ENCODE measurements around the gene ARSI. TPM values are rescaled to one million over a fixed set of nuclear protein-coding genes. Genes with fewer than 3 reads are reported as not detected.

ARSI gene
- total and polyA plus RNA-seq, 2 of the 13 experiments (the other 11 are each of a cell fraction or from before 2014, with no cell fraction given), result 4.2 to 33.9 TPM

DNA sequence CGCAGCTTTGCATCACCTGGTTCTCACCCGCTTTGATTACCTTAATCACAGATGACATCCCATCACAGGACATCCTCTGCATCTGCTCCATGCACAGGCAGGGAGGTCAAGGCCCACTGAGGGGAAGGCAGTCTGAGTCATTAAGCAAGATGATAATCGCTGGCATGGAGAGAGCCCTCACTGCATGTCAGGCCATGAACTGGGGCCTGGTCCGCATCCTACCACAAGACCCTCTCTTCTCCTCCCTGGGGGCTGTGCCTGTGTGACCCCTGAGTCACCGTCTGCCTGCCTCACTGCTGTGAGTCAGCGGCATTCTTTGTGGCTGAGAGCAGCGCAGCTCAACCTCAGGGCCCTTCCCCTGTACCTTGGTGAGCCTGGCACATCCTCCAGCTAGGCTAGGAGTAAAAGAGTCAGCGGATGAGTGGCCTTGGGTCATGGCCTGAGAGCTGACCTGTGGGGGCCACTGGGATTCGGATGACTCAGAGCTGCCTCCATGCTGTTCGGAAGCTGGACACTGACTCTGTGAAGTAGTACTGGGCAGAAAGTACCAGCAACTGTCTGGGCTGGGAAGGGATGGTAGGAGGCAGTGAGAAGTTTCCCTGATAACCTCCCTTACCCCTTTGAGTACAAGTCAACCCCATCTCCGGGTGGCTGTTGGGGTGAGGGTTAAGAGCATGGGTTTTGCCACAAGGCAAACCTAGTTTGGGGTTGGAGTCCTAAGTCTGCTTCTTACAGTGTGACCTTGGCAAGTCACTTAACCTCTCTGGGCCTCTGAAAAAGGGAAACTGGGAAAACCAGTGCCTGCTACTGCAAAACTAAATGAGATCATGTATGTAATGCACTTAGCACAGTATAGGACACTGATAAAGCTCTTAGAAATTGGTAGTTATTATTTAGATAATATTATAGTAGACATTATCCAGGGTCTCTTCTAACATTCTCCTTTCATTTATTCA, 14.6 kb upstream of the ARSI start (continued):
- TF ChIP-seq SKIL (CRISPR knock-in tag; IDR thresholded peaks at IDR 0.05; ENCODE audit: borderline replicate concordance) (no peak), CEBPG (CRISPR knock-in tag; IDR thresholded peaks at IDR 0.05) (0 out of 2 replicates have a peak, but pooled peaks have one; percentile 4), IRF9 (CRISPR knock-in tag; IDR thresholded peaks at IDR 0.05; ENCODE audit: borderline replicate concordance) (0 out of 2 replicates have a peak, but pooled peaks have one; percentile 61), ZNF20 (CRISPR knock-in tag; IDR thresholded peaks at IDR 0.05) (no peak), ZBTB7A (CRISPR knock-in tag; IDR thresholded peaks at IDR 0.05) (peak; percentile 85; the same call in 1 of the 2 replicates), HDAC1 (CRISPR knock-in tag; IDR thresholded peaks at IDR 0.05) (peak; percentile 19; the same call in 1 of the 2 replicates), ZNF180 (CRISPR knock-in tag; IDR thresholded peaks at IDR 0.05; ENCODE audit: borderline replicate concordance, low read depth) (no peak), ZBTB34 (CRISPR knock-in tag; IDR thresholded peaks at IDR 0.05) (no peak), CBX2 (IDR thresholded peaks at IDR 0.05; ENCODE audit: low read depth, low read length) (no peak), CBX2 (CRISPR knock-in tag; IDR thresholded peaks at IDR 0.05; ENCODE audit: low read depth) (no peak), MZF1 (CRISPR knock-in tag; IDR thresholded peaks at IDR 0.05; ENCODE audit: borderline replicate concordance) (no peak), TGIF2 (CRISPR knock-in tag; IDR thresholded peaks at IDR 0.05) (no peak), TBX2 (CRISPR knock-in tag; IDR thresholded peaks at IDR 0.05; ENCODE audit: borderline replicate concordance) (peak; percentile 39; the same call in 1 of the 2 replicates)
- TF ChIP-seq, protein P1, sequence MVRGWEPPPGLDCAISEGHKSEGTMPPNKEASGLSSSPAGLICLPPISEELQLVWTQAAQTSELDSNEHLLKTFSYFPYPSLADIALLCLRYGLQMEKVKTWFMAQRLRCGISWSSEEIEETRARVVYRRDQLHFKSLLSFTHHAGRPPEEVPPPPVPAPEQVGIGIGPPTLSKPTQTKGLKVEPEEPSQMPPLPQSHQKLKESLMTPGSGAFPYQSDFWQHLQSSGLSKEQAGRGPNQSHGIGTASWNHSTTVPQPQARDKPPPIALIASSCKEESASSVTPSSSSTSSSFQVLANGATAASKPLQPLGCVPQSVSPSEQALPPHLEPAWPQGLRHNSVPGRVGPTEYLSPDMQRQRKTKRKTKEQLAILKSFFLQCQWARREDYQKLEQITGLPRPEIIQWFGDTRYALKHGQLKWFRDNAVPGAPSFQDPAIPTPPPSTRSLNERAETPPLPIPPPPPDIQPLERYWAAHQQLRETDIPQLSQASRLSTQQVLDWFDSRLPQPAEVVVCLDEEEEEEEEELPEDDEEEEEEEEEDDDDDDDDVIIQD (CRISPR knock-in tag; IDR thresholded peaks at IDR 0.05; ENCODE audit: low read depth), result peak; percentile 60; the same call in 1 of the 2 replicates
- TF ChIP-seq, protein P2, sequence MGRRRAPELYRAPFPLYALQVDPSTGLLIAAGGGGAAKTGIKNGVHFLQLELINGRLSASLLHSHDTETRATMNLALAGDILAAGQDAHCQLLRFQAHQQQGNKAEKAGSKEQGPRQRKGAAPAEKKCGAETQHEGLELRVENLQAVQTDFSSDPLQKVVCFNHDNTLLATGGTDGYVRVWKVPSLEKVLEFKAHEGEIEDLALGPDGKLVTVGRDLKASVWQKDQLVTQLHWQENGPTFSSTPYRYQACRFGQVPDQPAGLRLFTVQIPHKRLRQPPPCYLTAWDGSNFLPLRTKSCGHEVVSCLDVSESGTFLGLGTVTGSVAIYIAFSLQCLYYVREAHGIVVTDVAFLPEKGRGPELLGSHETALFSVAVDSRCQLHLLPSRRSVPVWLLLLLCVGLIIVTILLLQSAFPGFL (CRISPR knock-in tag; IDR thresholded peaks at IDR 0.05), result no peak
- TF ChIP-seq, protein P3, sequence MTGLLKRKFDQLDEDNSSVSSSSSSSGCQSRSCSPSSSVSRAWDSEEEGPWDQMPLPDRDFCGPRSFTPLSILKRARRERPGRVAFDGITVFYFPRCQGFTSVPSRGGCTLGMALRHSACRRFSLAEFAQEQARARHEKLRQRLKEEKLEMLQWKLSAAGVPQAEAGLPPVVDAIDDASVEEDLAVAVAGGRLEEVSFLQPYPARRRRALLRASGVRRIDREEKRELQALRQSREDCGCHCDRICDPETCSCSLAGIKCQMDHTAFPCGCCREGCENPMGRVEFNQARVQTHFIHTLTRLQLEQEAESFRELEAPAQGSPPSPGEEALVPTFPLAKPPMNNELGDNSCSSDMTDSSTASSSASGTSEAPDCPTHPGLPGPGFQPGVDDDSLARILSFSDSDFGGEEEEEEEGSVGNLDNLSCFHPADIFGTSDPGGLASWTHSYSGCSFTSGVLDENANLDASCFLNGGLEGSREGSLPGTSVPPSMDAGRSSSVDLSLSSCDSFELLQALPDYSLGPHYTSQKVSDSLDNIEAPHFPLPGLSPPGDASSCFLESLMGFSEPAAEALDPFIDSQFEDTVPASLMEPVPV (CRISPR knock-in tag; IDR thresholded peaks at IDR 0.05), result peak; percentile 62; the same call in 1 of the 2 replicates
- TF ChIP-seq, protein P4, sequence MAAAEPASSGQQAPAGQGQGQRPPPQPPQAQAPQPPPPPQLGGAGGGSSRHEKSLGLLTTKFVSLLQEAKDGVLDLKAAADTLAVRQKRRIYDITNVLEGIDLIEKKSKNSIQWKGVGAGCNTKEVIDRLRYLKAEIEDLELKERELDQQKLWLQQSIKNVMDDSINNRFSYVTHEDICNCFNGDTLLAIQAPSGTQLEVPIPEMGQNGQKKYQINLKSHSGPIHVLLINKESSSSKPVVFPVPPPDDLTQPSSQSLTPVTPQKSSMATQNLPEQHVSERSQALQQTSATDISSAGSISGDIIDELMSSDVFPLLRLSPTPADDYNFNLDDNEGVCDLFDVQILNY (CRISPR knock-in tag; conservative IDR thresholded peaks at IDR 0.05), result no peak
